Measurements from ENCODE around the gene DYNLT4.
"Not testable (repeated sequence)": the region's sequence is repeated elsewhere in the genome, so short reads cannot be mapped to it uniquely, and the experiment has no call there.

Gene DYNLT4

GRCh38 chr1:44808938-44809917 is 2.1 kb upstream of the DYNLT4 start:
- peak; percentile 61 for DNase-seq (ENCODE audit: low spot score)

- DNase-seq (ENCODE audit: low spot score), result no peak
These were observed 1.1 kb upstream of the DYNLT4 start, which contains the start of gene BTBD19 for GRCh38 chr1:44808063-44808937. TSS of gene BTBD19 (plus strand) at chr1:44808523. CDS start at chr1:44808821, 298 bp downstream.

GRCh38 chr1:44807364-44808062 is 362 bp upstream of the DYNLT4 start:
- peak; percentile 61 for DNase-seq (ENCODE audit: low spot score)

GRCh38 chr1:44806025-44806703 is 987 bp downstream of the DYNLT4 start:
- DNase-seq (ENCODE audit: low spot score), result no peak

GRCh38 chr1:44805311-44806024 is 1.7 kb downstream of the DYNLT4 start:
- DNase-seq (ENCODE audit: low spot score), result no peak

GRCh38 chr1:44803312-44804095 is 3.6 kb downstream of the DYNLT4 start:
- DNase-seq (ENCODE audit: low spot score), result no peak

GRCh38 chr1:44803062-44803311 is 4.2 kb downstream of the DYNLT4 start:
- DNase-seq (ENCODE audit: low spot score), result no peak

- no peak for DNase-seq (ENCODE audit: low spot score)
These were observed 4.7 kb downstream of the DYNLT4 start for GRCh38 chr1:44802306-44803061.

- DNase-seq (ENCODE audit: low spot score), result peak; percentile 26
These were observed 5.5 kb downstream of the DYNLT4 start for GRCh38 chr1:44801491-44802305.

- peak; percentile 97 for DNase-seq (ENCODE audit: low spot score)
These were observed 7.2 kb downstream of the DYNLT4 start, which contains the start of gene PLK3 for GRCh38 chr1:44799770-44800584. TSS of gene PLK3 (plus strand) at chr1:44800377. CDS start at chr1:44800464, 87 bp downstream.

- DNase-seq (ENCODE audit: low spot score), result no peak
These were observed 8.4 kb downstream of the DYNLT4 start for GRCh38 chr1:44798481-44799365.

GRCh38 chr1:44797886-44798285 is 9.3 kb downstream of the DYNLT4 start:
- DNase-seq (ENCODE audit: low spot score), result not testable (repeated sequence)

- DNase-seq (ENCODE audit: low spot score), result no peak
These were observed 14.2 kb downstream of the DYNLT4 start for GRCh38 chr1:44792736-44793502.

GRCh38 chr1:44790968-44791801 is 16.0 kb downstream of the DYNLT4 start:
- no peak for DNase-seq (ENCODE audit: low spot score)
